HUDEP-2 (cell line): ENCODE data around the gene C2CD2.

Experiments used
- DNase-seq, 76 experiments: peaks; one replicate each; lab custom pipeline; 2025; ENCODE audit not compliant: unreplicated experiment in 76 of 76; lab: John Stamatoyannopoulos, UW

The C2CD2 gene

DNA sequence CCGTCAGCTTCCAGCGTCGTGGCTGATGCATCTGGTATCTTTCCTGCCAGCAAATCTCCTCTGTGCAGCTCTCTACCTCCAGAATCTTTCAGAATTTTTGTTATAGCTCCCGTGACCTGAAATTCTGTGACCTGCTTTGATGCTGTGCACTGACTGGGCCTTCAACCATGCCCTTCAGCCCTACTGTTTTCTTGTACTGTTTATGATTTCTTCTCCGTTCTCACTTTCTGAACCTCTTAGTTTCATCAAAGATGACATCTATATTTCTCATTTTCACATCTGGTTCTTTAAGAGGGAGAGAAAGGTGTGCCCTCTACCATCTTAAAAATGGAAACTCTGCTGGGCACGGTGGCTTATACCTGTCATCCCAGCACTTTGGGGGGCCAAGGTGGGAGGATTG is 80.4 kb downstream of the C2CD2 start:
- no peak for DNase-seq

DNA sequence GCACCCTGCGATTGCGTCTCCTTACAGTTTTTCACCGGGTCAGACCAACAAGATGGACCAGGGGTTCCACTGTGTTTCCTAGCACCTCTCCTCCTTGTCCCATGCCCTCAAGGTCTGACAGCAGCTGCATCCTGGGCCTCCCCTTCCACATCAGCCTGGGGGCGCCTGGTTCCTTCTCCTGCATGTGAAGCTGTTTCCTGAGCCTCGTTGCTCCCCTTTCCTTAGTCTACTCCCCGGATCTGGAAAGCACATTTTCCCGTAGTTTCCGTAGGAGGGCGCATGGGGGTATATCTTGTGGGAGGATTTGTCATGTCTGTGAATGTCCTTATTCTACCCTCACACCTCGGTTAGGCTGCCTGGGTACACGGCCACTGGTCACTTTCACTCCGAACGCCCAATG is 80.8 kb downstream of the C2CD2 start:
- DNase-seq, result no peak

DNA sequence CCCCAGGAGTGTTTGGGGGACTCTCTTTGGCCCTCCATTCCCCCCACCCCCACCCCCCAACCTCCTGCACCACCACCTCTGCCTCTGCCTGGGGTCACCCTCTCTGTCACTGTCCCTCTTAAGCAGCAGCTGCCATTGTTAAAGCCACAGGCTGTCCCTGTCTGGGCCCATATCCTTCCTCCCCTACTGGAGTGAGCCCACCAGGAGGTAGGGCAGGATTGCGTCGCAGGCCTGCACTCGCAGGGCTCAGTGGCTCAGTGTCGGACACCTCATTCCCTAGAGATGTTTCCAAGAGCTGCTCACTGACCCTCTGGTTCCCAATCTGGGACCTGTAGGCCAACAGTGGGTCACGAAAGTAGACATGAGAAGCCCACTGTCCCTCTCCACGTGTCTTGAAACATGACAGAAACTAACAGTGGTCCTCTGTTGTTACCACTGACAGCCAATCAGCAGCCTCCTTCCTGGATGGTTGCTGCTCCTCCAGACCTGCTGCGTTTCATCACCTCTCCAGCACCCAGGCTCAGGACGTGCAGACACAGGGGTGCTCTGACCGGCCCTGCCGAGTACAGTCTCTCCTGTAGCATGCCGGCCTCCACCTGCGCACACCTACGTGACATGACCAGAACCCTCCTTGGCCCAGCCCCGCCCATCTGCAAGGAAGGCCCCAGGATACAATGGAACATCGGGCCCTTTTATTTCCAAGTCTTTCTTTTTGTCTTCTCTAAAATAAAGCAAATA is 82.4 kb downstream of the C2CD2 start:
- DNase-seq, result no peak

DNA sequence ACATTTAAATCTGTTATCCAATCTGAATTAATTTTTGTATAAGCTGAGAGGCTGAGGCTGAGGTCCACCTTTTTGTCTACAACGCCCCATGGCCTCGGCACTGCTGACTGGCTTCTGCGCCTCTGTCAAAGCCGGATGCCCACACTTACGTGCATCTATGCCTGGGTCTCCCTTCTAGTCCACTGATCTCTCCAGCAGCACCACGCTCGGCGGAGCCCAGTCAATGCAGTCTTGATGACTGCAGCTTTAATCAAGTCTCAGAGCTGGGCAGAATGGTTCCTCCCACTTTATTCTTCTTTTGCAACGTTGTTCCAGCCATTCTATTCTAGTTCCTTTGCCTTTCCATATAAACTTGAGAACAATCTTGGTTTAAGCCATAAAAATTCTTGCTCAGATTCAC is 84.0 kb downstream of the C2CD2 start:
- no peak for DNase-seq

DNA sequence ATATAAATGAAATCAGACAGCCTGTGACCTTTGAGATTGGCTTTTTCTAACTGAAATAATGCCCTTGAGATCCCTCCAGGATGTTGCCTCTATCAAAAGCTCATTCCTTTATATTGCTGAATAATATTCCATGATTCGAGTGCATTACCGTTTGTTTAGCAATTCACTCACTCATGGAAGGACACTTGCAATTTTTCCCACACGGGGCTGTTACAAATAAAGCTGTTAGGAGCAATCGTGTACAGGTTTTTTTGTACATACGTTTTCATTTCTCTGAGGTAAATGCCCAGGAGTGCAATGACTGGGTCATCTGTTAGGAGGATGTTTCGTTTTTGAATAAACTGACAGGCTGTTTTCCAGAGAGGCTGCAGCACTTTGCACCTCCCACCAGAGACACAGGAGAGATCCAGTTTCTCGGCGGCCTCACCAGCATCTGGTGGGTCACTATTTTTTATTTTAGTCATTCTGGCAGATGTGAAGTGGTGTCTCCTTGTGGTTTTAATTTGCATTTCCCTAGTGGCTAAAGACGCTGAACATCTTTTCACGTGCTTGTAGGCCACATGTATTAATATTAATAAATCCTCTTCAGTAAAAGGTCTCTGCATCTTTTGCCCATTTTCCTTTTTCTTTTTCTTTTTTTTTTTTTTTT is 85.6 kb downstream of the C2CD2 start:
- DNase-seq, result no peak

DNA sequence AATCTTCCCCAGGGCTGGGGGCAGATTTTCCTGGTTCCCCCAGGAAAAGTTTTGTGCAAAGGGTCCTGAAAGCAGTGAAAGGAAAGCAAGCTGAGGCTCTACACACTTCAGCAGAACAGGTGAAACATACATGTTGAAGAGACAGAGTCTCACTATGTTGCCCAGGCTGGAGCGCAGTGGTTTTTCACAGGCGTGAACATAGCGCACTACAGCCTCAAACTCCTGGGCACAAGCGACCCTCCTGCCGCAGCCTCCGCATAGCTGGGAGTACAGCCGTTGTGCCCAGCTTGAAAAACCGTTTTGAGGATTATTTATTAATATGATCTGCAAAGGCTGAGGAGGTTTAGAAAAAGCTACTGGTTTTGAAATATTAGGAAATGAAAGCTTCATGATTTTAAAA is 86.5 kb downstream of the C2CD2 start:
- no peak for DNase-seq

DNA sequence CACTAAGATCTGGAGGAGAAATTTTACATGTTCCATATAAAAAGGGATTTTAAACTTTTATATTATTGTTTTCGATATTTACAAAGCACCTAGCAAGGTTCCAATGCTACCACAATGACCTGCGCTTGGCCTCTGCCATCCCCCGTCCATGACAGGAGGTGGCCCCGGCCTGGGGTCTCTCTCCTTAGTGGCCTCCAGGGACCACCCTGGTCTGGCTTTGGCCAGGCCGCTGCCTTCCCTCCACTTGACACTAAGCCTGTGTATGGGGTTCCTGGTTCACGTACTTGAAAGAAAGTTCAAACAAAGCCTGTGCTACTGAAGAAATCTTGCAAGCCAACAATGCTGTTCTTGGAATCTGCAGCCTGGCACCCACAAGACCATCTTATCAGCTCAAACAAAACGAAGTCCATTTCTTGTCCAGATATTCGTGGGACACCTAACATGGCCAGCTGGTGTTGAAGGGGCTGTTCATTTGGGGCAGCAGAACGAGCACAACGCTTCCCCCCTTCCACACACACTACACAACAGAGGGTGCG is 87.5 kb downstream of the C2CD2 start:
- no peak for DNase-seq

DNA sequence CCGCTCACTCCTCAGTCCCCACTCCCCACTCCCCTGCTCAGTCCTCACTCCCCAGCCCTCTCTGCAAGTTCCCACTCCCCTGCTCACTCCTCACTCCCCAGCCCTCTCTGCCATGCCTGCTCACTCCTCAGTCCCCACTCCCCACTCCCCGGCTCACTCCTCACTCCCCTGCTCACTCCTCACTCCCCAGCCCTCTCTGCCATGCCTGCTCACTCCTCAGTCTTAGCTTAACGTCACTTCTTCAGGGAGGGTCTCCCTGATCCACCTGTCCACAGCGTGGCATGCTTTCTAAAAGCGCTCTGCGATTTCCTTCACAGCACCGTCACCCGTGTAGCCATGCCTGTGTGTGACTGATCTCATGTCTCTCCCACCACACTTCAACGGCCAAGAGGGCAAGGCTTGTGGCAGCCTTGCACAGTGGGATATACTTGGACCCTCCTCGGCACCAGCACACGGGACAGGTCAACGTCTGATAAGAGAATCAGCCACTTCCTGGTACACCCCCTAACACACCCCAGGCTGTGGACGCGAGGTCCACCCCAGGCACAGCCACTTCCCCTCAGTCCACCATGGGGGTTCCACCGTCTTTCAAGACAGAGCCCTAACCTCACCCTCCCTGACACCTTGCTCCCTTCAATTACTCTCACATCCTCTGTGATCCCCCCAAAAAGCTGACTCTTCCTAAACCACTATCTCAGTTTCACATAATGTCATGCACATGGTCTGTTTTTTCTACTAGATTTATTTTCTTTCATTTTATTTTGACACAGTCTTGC is 88.6 kb downstream of the C2CD2 start:
- no peak for DNase-seq

DNA sequence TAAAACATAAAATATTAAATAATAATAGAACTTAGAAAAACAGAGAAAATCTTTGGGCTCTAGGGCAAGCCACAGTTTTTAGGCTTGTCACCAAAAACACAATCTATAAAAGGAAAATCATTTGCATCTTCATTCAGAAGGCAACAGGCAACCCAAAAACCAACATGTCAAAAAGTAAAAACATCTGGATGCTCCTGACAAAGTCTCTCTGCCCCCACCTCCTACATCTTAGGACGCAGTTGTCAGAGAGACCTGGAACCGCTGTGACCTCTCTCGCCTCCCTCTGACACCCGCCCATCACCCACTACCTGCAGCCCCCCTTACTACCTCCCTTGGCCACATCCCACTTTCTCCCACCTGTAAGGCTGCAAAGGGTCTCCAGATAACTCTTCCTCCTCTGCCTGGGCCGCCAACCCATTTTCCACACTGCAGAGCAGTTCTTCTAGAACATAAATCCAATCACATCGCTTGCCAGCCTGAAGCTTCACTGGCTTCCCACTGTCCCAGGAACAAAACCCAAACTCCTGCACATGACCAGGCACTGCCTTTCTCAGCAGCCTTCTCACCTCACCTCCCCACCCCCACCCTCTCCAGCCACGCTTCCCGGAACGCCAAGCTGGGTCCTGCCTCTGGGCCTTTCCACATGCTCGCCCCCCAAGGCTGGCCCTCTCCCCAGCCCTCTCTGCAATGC is 89.4 kb downstream of the C2CD2 start:
- no peak for DNase-seq

DNA sequence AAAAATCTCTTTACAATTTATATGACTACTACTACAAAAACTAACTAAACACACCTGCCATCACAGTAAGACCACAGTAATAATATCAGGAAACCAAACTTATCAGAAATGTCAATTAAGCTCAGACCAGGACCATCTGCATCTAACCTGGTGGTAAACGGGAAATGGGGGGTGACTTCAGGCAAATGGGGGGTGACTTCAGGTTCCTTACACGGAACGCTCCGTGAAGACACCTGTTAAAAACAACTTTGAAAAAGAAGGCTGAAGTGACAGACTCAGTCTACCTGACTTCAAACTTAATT is 90.4 kb downstream of the C2CD2 start:
- no peak for DNase-seq

DNA sequence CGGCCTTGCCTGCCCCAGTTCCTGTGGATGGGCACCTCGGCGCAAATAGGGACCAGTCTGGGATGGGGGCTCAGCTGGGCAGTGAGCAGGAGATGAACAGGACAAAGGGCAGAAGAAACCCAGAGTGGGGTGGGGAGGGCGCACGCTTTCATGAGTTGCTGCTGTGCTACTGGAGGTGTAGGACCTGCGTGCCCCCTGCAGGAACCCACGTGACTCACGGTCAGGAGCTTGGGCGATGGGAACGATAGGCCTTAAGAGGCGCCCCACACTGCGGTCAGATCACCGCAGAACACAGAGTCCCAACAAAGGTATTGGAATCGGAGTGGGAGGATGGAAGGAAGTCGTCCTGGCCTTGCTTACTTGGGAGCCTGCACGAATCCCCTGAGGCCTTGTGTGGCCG is 91.8 kb downstream of the C2CD2 start:
- no peak for DNase-seq

DNA sequence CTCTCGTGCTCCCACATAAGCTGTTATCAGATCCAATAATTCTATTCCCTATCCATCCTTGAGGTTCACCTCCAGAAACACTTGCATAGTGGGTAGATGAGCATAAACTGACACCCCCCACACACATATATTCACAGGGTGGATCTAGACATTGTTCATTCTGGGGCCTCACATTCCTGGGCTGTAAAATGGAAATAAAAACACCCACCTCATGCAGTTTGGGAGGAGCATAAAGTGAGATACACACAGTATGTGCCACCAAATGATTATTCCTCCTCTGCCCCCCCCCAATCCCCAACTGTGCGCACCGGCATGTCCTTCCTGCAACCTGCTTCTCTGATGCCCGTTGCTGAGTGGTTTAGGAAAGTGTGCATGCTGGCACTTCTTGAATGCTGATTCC is 92.6 kb downstream of the C2CD2 start:
- no peak for DNase-seq

DNA sequence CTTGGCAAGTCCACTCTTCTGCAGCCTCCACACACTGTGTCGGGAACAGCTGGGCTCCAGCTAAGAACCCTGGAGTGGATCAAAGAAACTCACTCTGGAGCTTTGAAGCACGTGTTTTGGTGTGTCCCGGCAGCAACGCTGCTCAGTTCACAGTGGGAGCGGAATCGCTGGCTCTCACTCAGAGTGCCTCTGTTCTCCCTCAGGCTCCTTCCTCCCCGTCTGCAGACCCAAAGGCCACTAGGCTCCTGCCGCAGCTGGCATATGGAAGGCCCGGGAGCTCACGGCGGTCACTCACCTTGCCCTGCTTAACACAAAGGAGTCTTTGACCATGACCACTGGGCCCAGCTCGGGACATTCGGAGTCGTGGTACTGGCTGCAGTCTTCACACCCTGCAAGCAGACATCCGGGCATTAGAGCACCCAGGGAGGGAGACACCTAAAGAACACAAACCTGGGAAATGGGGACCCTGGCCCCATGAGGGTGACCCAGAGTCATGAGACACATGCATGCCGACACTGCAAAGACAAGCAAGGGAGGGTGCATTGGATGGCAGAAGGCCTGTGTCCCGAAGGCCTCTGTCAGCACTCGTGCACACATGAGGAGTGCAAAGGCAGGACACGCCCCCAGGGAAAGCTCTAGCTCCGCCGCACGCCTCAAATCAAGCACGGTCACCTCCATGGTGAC is 94.4 kb downstream of the C2CD2 start:
- no peak for DNase-seq

DNA sequence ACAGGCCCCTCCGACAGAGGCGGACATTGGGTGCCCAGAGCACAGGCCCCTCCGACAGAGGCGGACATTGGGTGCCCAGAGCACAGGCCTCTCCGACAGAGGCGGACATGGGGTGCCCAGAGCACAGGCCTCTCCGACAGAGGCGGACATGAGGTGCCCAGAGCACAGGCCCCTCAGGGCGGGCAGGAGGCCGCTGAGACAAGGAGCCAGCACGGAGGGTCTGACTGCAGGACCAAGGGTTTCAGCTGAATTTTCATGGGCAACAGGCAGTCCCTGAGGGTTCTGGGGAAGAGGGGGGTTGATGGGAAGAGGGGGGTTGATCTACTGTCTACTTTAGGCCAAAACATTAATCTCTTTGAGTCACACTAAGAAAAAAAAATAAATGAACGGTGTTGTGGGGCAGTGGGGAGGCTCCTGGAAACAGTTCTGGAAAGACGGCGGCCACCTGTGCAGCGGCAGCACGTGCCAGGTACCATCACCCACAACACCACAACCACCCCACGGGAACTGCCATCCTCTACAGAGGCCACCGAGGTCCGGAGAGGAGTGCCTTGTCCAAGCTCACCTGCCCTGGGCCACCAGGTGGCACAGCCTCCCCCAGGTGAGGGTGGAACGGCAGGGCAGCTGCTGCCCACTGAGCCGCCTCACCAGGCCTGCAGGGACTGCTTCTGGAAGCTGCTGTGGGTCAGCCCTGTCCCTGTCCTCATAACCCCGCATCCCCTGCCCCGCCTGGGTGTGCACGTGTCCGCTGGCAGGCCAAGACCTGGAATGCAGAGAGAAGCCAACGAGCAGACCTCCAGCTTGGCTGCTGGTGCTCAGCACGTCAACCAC is 95.1 kb downstream of the C2CD2 start:
- DNase-seq, result no peak

DNA sequence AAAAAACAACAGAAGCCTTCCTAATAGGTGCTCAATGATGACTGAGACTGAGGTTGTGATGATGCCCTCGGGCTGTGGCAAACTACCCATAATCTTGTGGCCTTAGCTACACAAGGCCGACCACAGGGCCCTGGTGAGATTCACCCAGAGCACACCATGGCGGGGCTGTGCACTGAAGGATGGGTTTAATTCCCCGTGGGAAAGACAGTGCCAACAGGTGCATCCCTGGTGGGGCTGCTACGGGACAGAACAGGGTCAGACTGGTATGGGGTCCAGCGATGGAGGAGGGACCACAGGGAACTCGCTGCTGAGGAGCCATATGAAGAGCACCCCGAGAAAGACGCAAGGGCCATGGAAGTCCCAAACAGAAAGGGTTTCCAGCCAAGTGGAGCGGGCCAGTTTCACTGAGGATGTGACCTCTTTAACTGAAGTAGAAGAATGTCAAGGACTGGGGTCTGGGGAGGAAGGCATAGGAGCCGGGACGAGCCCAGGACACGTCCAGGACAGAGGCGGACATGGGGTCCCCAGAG is 96.0 kb downstream of the C2CD2 start:
- DNase-seq, result no peak

DNA sequence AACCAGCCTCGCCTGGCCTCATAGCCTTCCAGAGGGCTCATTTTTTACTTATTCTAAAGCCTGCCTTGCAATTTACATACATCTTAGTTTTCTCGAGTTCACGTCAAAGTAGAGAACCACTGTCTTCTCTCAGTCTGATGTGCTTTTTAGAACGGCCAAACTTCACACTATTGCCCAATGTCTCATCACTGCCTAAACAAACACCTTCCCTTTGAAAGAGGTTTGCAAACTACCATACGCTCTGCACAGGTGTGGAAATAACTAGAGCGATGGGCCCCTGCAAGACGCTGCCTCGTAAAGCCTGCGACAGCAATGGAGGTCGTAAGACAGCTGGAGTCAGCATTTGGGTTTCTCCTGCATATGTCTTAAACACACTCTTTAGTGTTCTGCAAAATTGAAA is 97.2 kb downstream of the C2CD2 start:
- DNase-seq, result no peak

DNA sequence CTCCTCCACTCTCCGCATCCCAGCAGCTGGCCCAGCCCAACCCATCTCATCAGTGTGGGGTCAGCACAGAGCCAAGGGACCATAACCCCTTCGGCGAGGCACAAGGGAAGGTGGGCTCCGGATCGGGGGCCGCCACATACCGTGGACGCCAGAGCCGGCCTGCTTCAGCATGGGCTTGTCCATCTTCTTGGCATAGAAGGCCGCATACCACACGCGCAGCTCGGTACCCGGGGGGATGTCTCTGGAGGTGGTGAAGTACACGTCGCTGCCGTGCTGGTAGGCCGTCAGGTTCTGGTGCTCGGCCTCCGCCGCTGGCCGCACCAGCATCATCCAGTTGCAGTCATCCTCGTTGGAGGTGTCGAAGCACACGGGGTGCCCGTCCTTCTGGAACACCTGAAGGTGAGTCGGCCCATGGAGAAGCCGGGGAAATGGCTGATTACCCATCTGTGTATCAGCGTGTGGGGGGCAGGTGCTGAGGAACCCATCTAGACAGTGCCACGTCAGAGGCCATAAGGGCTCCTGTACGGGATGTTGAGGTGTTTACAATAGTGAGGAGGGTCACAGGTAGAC is 99.3 kb downstream of the C2CD2 start:
- DNase-seq, result no peak

DNA sequence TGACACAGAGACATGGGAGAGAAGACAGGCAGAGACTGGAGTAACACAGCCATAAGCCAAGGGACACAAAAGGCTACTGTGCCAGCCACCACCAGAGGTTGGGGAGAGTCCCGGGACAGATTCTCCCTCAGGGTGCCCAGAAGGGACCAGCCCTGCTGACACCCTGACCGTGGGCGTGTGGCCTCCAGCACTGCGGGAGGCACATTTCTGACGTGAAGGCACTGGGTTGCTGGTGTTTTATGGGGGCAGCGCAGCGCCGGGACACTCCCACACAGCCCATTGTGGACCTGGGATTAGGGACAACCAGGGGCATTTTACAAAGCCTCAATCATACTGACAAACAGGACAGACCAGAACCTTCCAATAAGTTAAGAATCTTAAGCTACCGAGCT is 100.9 kb downstream of the C2CD2 start:
- DNase-seq, result no peak
